Renal cortical epithelial cell (primary cell): ENCODE results near the gene GPR160. TPM values are rescaled to one million over a fixed set of nuclear protein-coding genes. Genes with fewer than 3 reads are reported as not detected.
"Not testable (repeated sequence)": the region's sequence is repeated elsewhere in the genome, so short reads cannot be mapped to it uniquely, and the experiment has no call there.

ENCODE experiments used
- DNase-seq: peaks from one replicate; pipeline ENCODE4 v3.0.0-alpha.2; 2011; ENCODE audit warnings: low read depth
- total RNA-seq: library from RNA; depleted of rRNA; stranded (reverse); fragments of >200 nt; gene quantifications from 2 replicates; pipeline ENCODE4 v1.2.3, GENCODE V29; 2014

GPR160 gene
- total RNA-seq, 1 donor from 2014 or later = 28.6 TPM

- no peak for DNase-seq
Observed at GRCh38 chr3:170111147-170111771, 73.5 kb downstream of the GPR160 start.

- not testable (repeated sequence) for DNase-seq
Observed at GRCh38 chr3:170114165-170114564, 76.4 kb downstream of the GPR160 start.

- peak; percentile 31 for DNase-seq
Observed at GRCh38 chr3:170117134-170117533, 79.3 kb downstream of the GPR160 start.

GRCh38 chr3:170128259-170128976, 90.6 kb downstream of the GPR160 start:
- DNase-seq = no peak

- DNase-seq = no peak
Observed at GRCh38 chr3:170128977-170129431, 91.2 kb downstream of the GPR160 start.

- DNase-seq = no peak
Observed at GRCh38 chr3:170130532-170130931, 92.7 kb downstream of the GPR160 start.

GRCh38 chr3:170132335-170132734, 94.5 kb downstream of the GPR160 start:
- DNase-seq = no peak

Other genes with a start within 250 kb of the GPR160 start
- gene LRRIQ4, start 225.1 kb upstream of the GPR160 start, total RNA-seq = 0.17 TPM in 1 of 2 replicates, not detected in the other
- 5.2 and 8.0 TPM in 2 replicates for gene LRRC34, start 225.1 kb upstream of the GPR160 start, total RNA-seq
- gene LRRC31, start 168.1 kb upstream of the GPR160 start, total RNA-seq = 1.2 and 1.8 TPM in 2 replicates
- not detected in 2 replicates for gene SAMD7, start 126.4 kb upstream of the GPR160 start, total RNA-seq
- 28.8 and 106 TPM in 2 replicates for gene SEC62, start 71.2 kb upstream of the GPR160 start, total RNA-seq
- 10.4 and 39.1 TPM in 2 replicates for gene PHC3, start 143.7 kb downstream of the GPR160 start, total RNA-seq
- 150 and 167 TPM in 2 replicates for gene PRKCI, start 184.4 kb downstream of the GPR160 start, total RNA-seq